B cell (primary cell): ENCODE data around the gene TMEM114. TPM values are rescaled to one million over a fixed set of nuclear protein-coding genes. Genes with fewer than 3 reads are reported as not detected.

Experiments used
- ATAC-seq: fragments of 200-7000 bp; cut with Tn5 transposase; one replicate; pipeline ENCODE4 v1.10.0; 2021; ENCODE audit warnings: low read depth, mild to moderate bottlenecking, moderate number of reproducible peaks, moderate library complexity
- CTCF ChIA-PET: fragments of 350-600 bp; sonication (Branson Sonifier 250); formaldehyde crosslinking; loops from one replicate; lab custom pipeline; 2021; ENCODE audit warnings: antibody characterized with exemption, inconsistent platforms; lab: Charles Lee
- POLR2A ChIA-PET: fragments of 350-600 bp; sonication (Branson Sonifier 250); formaldehyde crosslinking; loops from one replicate; lab custom pipeline; 2021; ENCODE audit warnings: antibody characterized with exemption; lab: Charles Lee
- DNase-seq: peaks from one replicate; pipeline ENCODE4 v3.0.0; 2013
- H2AFZ ChIP-seq: 2 replicates; pipeline ENCODE4 v1.6.1; 2012; ENCODE audit warnings: mild to moderate bottlenecking, low read depth, low read length; ENCODE audit not compliant: insufficient read depth, poor library complexity, severe bottlenecking
- H3K27ac ChIP-seq, 2 donors: 1 replicate in 1 of 2; 2 replicates in 1 of 2; pipeline ENCODE4 v1.5.1; 2012 to 2013; ENCODE audit warnings: low read length in 2 of 2, mild to moderate bottlenecking in 2 of 2, moderate library complexity in 1 of 2
- H3K27me3 ChIP-seq, 4 experiments: fragments of 200-600 bp in 1 of 4; sonication (generic) in 1 of 4; replicated peaks in 1 of 4; 1 replicate in 2 of 4; 2 replicates in 2 of 4; pipeline versions ENCODE4 v1.6.1 to v1.7.0; 2013 to 2016; ENCODE audit warnings: low read length in 3 of 4, mild to moderate bottlenecking in 2 of 4, mixed read lengths in 1 of 4, moderate library complexity in 1 of 4; ENCODE audit not compliant: insufficient read depth in 4 of 4, control insufficient read depth in 3 of 4; ENCODE audit errors: control extremely low read depth in 1 of 4
- H3K36me3 ChIP-seq, 2 experiments: replicated peaks in 1 of 2; 1 replicate in 1 of 2; 2 replicates in 1 of 2; pipeline versions ENCODE4 v1.6.1 to v1.7.1; 2013; ENCODE audit warnings: low read length in 1 of 2; ENCODE audit not compliant: insufficient read depth in 2 of 2, control insufficient read depth in 1 of 2; ENCODE audit errors: control extremely low read depth in 1 of 2, extremely low read depth in 1 of 2
- H3K4me1 ChIP-seq, 2 donors: fragments of 200-600 bp in 1 of 2; sonication (generic) in 1 of 2; 1 replicate in 1 of 2; 2 replicates in 1 of 2; pipeline versions ENCODE4 v1.5.1 to v1.6.1; 2013 to 2017; ENCODE audit warnings: low read length in 2 of 2; ENCODE audit not compliant: control insufficient read depth in 2 of 2, insufficient read depth in 2 of 2
- H3K4me2 ChIP-seq: replicated peaks from 2 replicates; pipeline ENCODE3; 2012; ENCODE audit warnings: mild to moderate bottlenecking, low read depth, low read length; ENCODE audit not compliant: poor library complexity, severe bottlenecking
- H3K4me3 ChIP-seq, 5 experiments: fragments of 200-600 bp in 1 of 5; sonication (generic) in 1 of 5; 1 replicate in 3 of 5; 2 replicates in 2 of 5; pipeline versions ENCODE4 v1.5.1 to v1.7.0; 2011 to 2016; ENCODE audit warnings: low read length in 4 of 5, mild to moderate bottlenecking in 4 of 5, low read depth in 2 of 5, control low read depth in 1 of 5, moderate library complexity in 1 of 5; ENCODE audit not compliant: insufficient read depth in 1 of 5; ENCODE audit errors: control extremely low read depth in 1 of 5, extremely low read depth in 1 of 5
- H3K79me2 ChIP-seq: fragments of 200-600 bp; sonication (generic); one replicate; pipeline ENCODE4 v1.6.0; 2016; ENCODE audit warnings: low read length; ENCODE audit not compliant: control insufficient read depth, insufficient read depth
- H3K9ac ChIP-seq: fragments of 200-600 bp; sonication (generic); 2 replicates; pipeline ENCODE4 v1.6.1; 2017; ENCODE audit warnings: mild to moderate bottlenecking, low read length, moderate library complexity
- H3K9me3 ChIP-seq, 3 donors: one replicate each; pipeline versions ENCODE4 v1.6.1 to v1.7.1; 2013; ENCODE audit warnings: low read length in 2 of 3; ENCODE audit not compliant: control insufficient read depth in 2 of 3, insufficient read depth in 1 of 3; ENCODE audit errors: control extremely low read depth in 1 of 3
- H4K20me1 ChIP-seq: 2 replicates; pipeline ENCODE4 v1.6.0; 2012; ENCODE audit warnings: mild to moderate bottlenecking, low read length; ENCODE audit not compliant: insufficient read depth, control insufficient read depth, poor library complexity, severe bottlenecking
- H3K27ac Mint-ChIP-seq: one replicate; pipeline ENCODE4 v1.8.0; 2021; ENCODE audit warnings: mixed read lengths
- H3K27me3 Mint-ChIP-seq: one replicate; pipeline ENCODE4 v1.8.0; 2021; ENCODE audit warnings: mixed read lengths
- H3K4me1 Mint-ChIP-seq: one replicate; pipeline ENCODE4 v1.8.0; 2021; ENCODE audit warnings: mixed read lengths
- H3K4me3 Mint-ChIP-seq: one replicate; pipeline ENCODE4 v1.8.0; 2021; ENCODE audit warnings: mixed read lengths
- H3K9me3 Mint-ChIP-seq: one replicate; pipeline ENCODE4 v1.8.0; 2022; ENCODE audit warnings: mixed read lengths; ENCODE audit not compliant: insufficient read depth
- EZH2 ChIP-seq: IDR thresholded peaks from 2 replicates; pipeline ENCODE4 v1.6.1; 2012; ENCODE audit warnings: borderline replicate concordance, low read depth, mild to moderate bottlenecking, moderate library complexity, low read length; ENCODE audit not compliant: insufficient read depth, poor library complexity, severe bottlenecking
- WGBS: methylation state at CpG from one replicate; pipeline ENCODE4 v1.1.5; 2013; ENCODE audit warnings: missing lambda C conversion rate; ENCODE audit not compliant: insufficient coverage; 5-methylcytosine and 5-hydroxymethylcytosine counted together
- intact Hi-C: fragments of 100-400 bp; cut with micrococcal nuclease; formaldehyde crosslinking; loops from one replicate; pipeline ENCODE4 v1.10.0; 2022
- polyA plus RNA-seq: library from polyadenylated mRNA; depleted of rRNA; stranded (reverse); fragments of >200 nt; gene quantifications from 2 replicates; pipeline ENCODE4 v1.2.3, GENCODE V29; 2012
- total RNA-seq, 2 donors: library from RNA; stranded (reverse); fragments of 120-200 nt in 1 of 2; gene quantifications; 1 replicate in 1 of 2; 2 replicates in 1 of 2; pipeline versions ENCODE4 v1.2.3 to v1.2.4, GENCODE V29; 2013 to 2022
- TF ChIP-seq, protein P1 (sequence below): fragments of 200-600 bp; IDR thresholded peaks from one replicate; pipeline ENCODE4 v1.8.0; 2022; ENCODE audit warnings: antibody characterized with exemption, mild to moderate bottlenecking

TMEM114 gene
- total and polyA plus RNA-seq, 2 donors (not counting 1 experiment from before 2014, with no cell fraction given): not detected

DNA sequence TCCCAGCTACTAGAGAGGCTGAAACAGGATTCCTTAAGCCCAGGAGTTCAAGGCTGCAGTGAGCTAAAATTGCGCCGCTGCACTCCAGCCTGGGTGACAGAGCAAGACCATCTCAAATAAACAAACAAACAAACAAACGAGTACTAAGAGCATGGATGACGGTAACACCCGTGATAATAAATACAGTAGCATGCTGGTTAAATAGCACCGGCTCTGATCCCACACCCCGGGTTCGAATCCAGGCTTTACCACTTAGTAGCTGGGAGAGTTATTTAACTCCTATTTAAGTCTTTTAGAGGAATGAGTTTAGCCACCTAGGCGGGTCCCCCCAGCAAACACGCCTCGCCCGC is 30.9 kb upstream of the TMEM114 start:
- H2AFZ ChIP-seq: peak overlapping the region; percentile 91
- H3K79me2 ChIP-seq: peaks cover 38% of the 10 kb centered on the region
- peaks cover 11% of the 10 kb centered on the region for H3K27me3 Mint-ChIP-seq
- peak overlapping the region; percentile 80 for H3K4me2 ChIP-seq
- peaks cover 11% of the 10 kb centered on the region for H4K20me1 ChIP-seq
- H3K27ac ChIP-seq: peak overlapping the region in 1 of 2 donors; percentile 75
- no peak for TF ChIP-seq EZH2
- TF ChIP-seq, protein P1, sequence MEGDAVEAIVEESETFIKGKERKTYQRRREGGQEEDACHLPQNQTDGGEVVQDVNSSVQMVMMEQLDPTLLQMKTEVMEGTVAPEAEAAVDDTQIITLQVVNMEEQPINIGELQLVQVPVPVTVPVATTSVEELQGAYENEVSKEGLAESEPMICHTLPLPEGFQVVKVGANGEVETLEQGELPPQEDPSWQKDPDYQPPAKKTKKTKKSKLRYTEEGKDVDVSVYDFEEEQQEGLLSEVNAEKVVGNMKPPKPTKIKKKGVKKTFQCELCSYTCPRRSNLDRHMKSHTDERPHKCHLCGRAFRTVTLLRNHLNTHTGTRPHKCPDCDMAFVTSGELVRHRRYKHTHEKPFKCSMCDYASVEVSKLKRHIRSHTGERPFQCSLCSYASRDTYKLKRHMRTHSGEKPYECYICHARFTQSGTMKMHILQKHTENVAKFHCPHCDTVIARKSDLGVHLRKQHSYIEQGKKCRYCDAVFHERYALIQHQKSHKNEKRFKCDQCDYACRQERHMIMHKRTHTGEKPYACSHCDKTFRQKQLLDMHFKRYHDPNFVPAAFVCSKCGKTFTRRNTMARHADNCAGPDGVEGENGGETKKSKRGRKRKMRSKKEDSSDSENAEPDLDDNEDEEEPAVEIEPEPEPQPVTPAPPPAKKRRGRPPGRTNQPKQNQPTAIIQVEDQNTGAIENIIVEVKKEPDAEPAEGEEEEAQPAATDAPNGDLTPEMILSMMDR: no peak
- peaks cover 2 to 8% of the 10 kb centered on the region in 2 experiments for H3K36me3 ChIP-seq
- ChIA-PET CTCF (interaction anchor here (1.0 kb wide), 1 partner anchor 259 kb away, joined by 3 read pairs; no protein-coding TSS in a partner anchor), POLR2A (interaction anchor here (0.6 to 1.1 kb wide), 3 partner anchors 176 to 375 kb away, joined by 3 to 5 read pairs (median 4); partner anchors contain the start of genes PMM2 and TMEM186)
- intact Hi-C loops: loop anchor here (1.0 to 5.0 kb wide), 4 partner anchors 53 to 336 kb away; partner anchors contain the start of gene ABAT
- H3K4me1 Mint-ChIP-seq: peaks cover 21% of the 10 kb centered on the region
- H3K4me1 ChIP-seq: peaks cover 12 to 15% of the 10 kb centered on the region in 2 donors
- H3K9me3 ChIP-seq: peaks cover 0 to 2% (median 0%) of the 10 kb centered on the region in 3 donors
- peak overlapping the region in 4 of 5 experiments; percentile 88 to 100 (median 99) for H3K4me3 ChIP-seq
- peak overlapping the region; percentile 94 for H3K4me3 Mint-ChIP-seq
- H3K27ac Mint-ChIP-seq: peak overlapping the region; percentile 86
- DNase-seq: no peak
- H3K9me3 Mint-ChIP-seq: no peaks in the 10 kb centered on the region
- H3K27me3 ChIP-seq: peaks cover 0 to 6% (median 0%) of the 10 kb centered on the region in 4 experiments
- no peak for ATAC-seq
- WGBS: 7% methylated on average over 8 of the region's 12 CpGs
- H3K9ac ChIP-seq: peak overlapping the region; percentile 93

DNA sequence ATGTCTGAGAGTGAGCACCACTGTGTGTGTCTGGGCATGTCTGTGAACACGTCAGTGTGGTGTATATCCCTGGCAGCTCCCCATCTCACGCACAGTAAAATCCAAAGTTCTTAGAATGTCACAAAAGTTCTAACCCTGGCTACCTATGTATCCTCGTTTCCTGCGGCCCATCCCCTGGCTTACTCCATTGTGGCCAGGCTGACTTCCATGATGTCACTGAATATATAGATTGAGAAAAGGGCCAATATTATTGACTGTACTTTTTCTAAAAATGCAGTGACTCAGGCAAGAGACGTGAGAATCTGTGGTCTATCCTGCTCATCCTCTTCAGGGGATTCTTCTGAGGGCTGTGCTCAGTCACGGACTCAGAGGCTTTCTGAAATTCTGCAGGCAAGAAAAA is 30.2 kb upstream of the TMEM114 start:
- H3K4me3 Mint-ChIP-seq: peak overlapping the region; percentile 94
- Histone ChIP-seq H3K4me1 (peaks cover 12 to 15% of the 10 kb centered on the region in 2 donors), H3K9me3 (peaks cover 0 to 2% (median 0%) of the 10 kb centered on the region in 3 donors), H3K79me2 (peaks cover 35% of the 10 kb centered on the region), H3K9ac (no peak overlapping the region), H3K4me2 (no peak overlapping the region), H3K4me3 (no peak overlapping the region), H2AFZ (peak overlapping the region; percentile 91), H3K27me3 (peaks cover 0 to 6% (median 0%) of the 10 kb centered on the region in 4 experiments), H3K27ac (no peak overlapping the region), H3K36me3 (peaks cover 1 to 2% of the 10 kb centered on the region in 2 experiments), H4K20me1 (peaks cover 11% of the 10 kb centered on the region)
- peaks cover 21% of the 10 kb centered on the region for H3K4me1 Mint-ChIP-seq
- peaks cover 15% of the 10 kb centered on the region for H3K27me3 Mint-ChIP-seq
- TF ChIP-seq EZH2: no peak
- TF ChIP-seq, protein P1: no peak
- ATAC-seq (no peak), DNase-seq (no peak)
- peak overlapping the region; percentile 86 for H3K27ac Mint-ChIP-seq
- intact Hi-C loops: loop anchor here (5.0 kb wide), 2 partner anchors 272 to 337 kb away; no protein-coding TSS in a partner anchor
- H3K9me3 Mint-ChIP-seq: no peaks in the 10 kb centered on the region
- ChIA-PET CTCF (no interaction called here), POLR2A (no interaction called here)
- 51% methylated on average over 3 of the region's 6 CpGs for WGBS
